CD14-positive monocyte (primary cell): ENCODE results near the gene YOD1. TPM values are rescaled to one million over a fixed set of nuclear protein-coding genes. Genes with fewer than 3 reads are reported as not detected.

Experiments used
- DNase-seq, 3 donors: peaks; one replicate each; pipeline ENCODE4 v3.0.0-alpha.2; 2011 to 2022
- H2AFZ ChIP-seq: 2 replicates; pipeline ENCODE4 v1.6.0; 2012; ENCODE audit warnings: mild to moderate bottlenecking, low read depth, low read length, inconsistent platforms; ENCODE audit not compliant: insufficient read depth, poor library complexity, severe bottlenecking
- H3K27ac ChIP-seq, 2 donors: 1 replicate in 1 of 2; 2 replicates in 1 of 2; pipeline ENCODE4 v1.5.1; 2012 to 2013; ENCODE audit warnings: low read length in 2 of 2, control low read depth in 1 of 2, inconsistent platforms in 1 of 2, low read depth in 1 of 2, mild to moderate bottlenecking in 1 of 2
- H3K27me3 ChIP-seq, 2 donors: one replicate each; pipeline versions ENCODE4 v1.6.0 to v1.6.1; 2011 to 2013; ENCODE audit warnings: low read length in 2 of 2; ENCODE audit not compliant: control insufficient read depth in 2 of 2, insufficient read depth in 2 of 2
- H3K36me3 ChIP-seq, 2 donors: replicated peaks in 1 of 2; 1 replicate in 1 of 2; 2 replicates in 1 of 2; pipeline versions ENCODE4 v1.5.1 to v1.6.1; 2012 to 2013; ENCODE audit warnings: low read length in 2 of 2, control low read depth in 1 of 2, inconsistent platforms in 1 of 2, mild to moderate bottlenecking in 1 of 2; ENCODE audit not compliant: insufficient read depth in 2 of 2, control insufficient read depth in 1 of 2
- H3K4me1 ChIP-seq, 2 donors: 1 replicate in 1 of 2; 2 replicates in 1 of 2; pipeline versions ENCODE4 v1.5.1 to v1.6.1; 2012 to 2013; ENCODE audit warnings: low read length in 2 of 2, control low read depth in 1 of 2, inconsistent platforms in 1 of 2, mild to moderate bottlenecking in 1 of 2, moderate library complexity in 1 of 2; ENCODE audit not compliant: insufficient read depth in 2 of 2, control insufficient read depth in 1 of 2
- H3K4me2 ChIP-seq: replicated peaks from 2 replicates; pipeline ENCODE3; 2012; ENCODE audit warnings: low read length, moderate library complexity, mild to moderate bottlenecking; ENCODE audit not compliant: poor library complexity, severe bottlenecking; ENCODE audit errors: extremely low read depth
- H3K4me3 ChIP-seq, 3 experiments: fragments of 200-600 bp in 1 of 3; sonication (generic) in 1 of 3; replicated peaks in 1 of 3; 1 replicate in 2 of 3; 2 replicates in 1 of 3; pipeline ENCODE4 v1.5.1; 2011 to 2013; ENCODE audit warnings: low read length in 3 of 3, mild to moderate bottlenecking in 3 of 3, control low read depth in 2 of 3, low read depth in 2 of 3, inconsistent platforms in 1 of 3, moderate library complexity in 1 of 3
- H3K79me2 ChIP-seq: 2 replicates; pipeline ENCODE4 v1.6.0; 2012; ENCODE audit warnings: mild to moderate bottlenecking, control low read depth, inconsistent platforms, low read length, moderate library complexity; ENCODE audit not compliant: insufficient read depth
- H3K9ac ChIP-seq: 2 replicates; pipeline ENCODE4 v1.6.0; 2017; ENCODE audit warnings: low read length, mild to moderate bottlenecking; ENCODE audit not compliant: insufficient read depth, poor library complexity, severe bottlenecking
- H3K9me3 ChIP-seq, 2 donors: replicated peaks in 1 of 2; 1 replicate in 1 of 2; 2 replicates in 1 of 2; pipeline versions ENCODE4 v1.5.1 to v1.6.1; 2012 to 2013; ENCODE audit warnings: low read length in 2 of 2, control low read depth in 1 of 2; ENCODE audit not compliant: control insufficient read depth in 1 of 2, insufficient read depth in 1 of 2
- H4K20me1 ChIP-seq: 2 replicates; pipeline ENCODE4 v1.6.0; 2012; ENCODE audit warnings: mild to moderate bottlenecking, low read length, control low read depth, moderate library complexity; ENCODE audit not compliant: insufficient read depth
- H3K27ac Mint-ChIP-seq, 7 donors: one replicate each; pipeline ENCODE4 v1.8.0; 2020; ENCODE audit warnings: mild to moderate bottlenecking in 7 of 7, mixed read lengths in 7 of 7, moderate library complexity in 6 of 7, inconsistent platforms in 2 of 7
- H3K27me3 Mint-ChIP-seq, 3 donors: one replicate each; pipeline ENCODE4 v1.8.0; 2021 to 2022; ENCODE audit warnings: low read depth in 3 of 3, mild to moderate bottlenecking in 3 of 3, mixed read lengths in 3 of 3, moderate library complexity in 3 of 3, inconsistent platforms in 1 of 3
- H3K36me3 Mint-ChIP-seq, 2 donors: one replicate each; pipeline ENCODE4 v1.8.0; 2020; ENCODE audit warnings: mixed read lengths in 2 of 2, inconsistent platforms in 1 of 2, mild to moderate bottlenecking in 1 of 2
- H3K4me1 Mint-ChIP-seq: one replicate; pipeline ENCODE4 v1.8.0; 2020; ENCODE audit warnings: mild to moderate bottlenecking, mixed read lengths
- H3K4me3 Mint-ChIP-seq, 2 donors: one replicate each; pipeline ENCODE4 v1.8.0; 2020; ENCODE audit warnings: mild to moderate bottlenecking in 2 of 2, mixed read lengths in 2 of 2, moderate library complexity in 1 of 2
- H3K9me3 Mint-ChIP-seq, 7 donors: one replicate each; pipeline ENCODE4 v1.8.0; 2020 to 2022; ENCODE audit warnings: mixed read lengths in 7 of 7, mild to moderate bottlenecking in 6 of 7, moderate library complexity in 6 of 7, inconsistent platforms in 2 of 7
- CTCF ChIP-seq: fragments of 200-600 bp; IDR thresholded peaks from one replicate; pipeline ENCODE4 v1.8.0; 2022; ENCODE audit warnings: antibody characterized with exemption, mild to moderate bottlenecking
- WGBS: methylation state at CpG from one replicate; pipeline ENCODE4 v1.1.5; 2013; ENCODE audit warnings: missing lambda C conversion rate; ENCODE audit not compliant: insufficient coverage; 5-methylcytosine and 5-hydroxymethylcytosine counted together
- intact Hi-C, 2 donors: fragments of 100-400 bp; cut with micrococcal nuclease; formaldehyde crosslinking; loops; one replicate each; pipeline versions ENCODE4 v1.15.0 to v1.15.1; 2023
- polyA plus RNA-seq, 3 donors: library from polyadenylated mRNA; depleted of rRNA in 1 of 3; unstranded in 2 of 3; stranded (reverse) in 1 of 3; fragments of 300-500 nt in 2 of 3; fragments of >200 nt in 1 of 3; fragmentation: Illumina TruSeq in 2 of 3; gene quantifications; 1 replicate in 2 of 3; 2 replicates in 1 of 3; pipeline ENCODE4 v1.2.3, GENCODE V29; 2012 to 2021

Gene YOD1
- polyA plus RNA-seq, 3 donors: 1.6 to 8.2 (median 1.7) TPM

GRCh38 chr1:207009182-207009850, 41.7 kb downstream of the YOD1 start:
- Mint-ChIP-seq H3K36me3 (no peaks in the 10 kb centered on the region), H3K9me3 (peaks cover 0 to 3% (median 0%) of the 10 kb centered on the region in 7 donors), H3K27ac (peak overlapping the region in 1 of 7 donors; percentile 52), H3K4me3 (no peak overlapping the region), H3K27me3 (peaks cover 4 to 10% (median 4%) of the 10 kb centered on the region in 3 donors), H3K4me1 (peaks cover 2% of the 10 kb centered on the region)
- H3K4me3 ChIP-seq: no peak overlapping the region
- WGBS: 94% methylated on average over 10 of the region's 10 CpGs
- no peak for DNase-seq
- no peak for TF ChIP-seq CTCF
- H4K20me1 ChIP-seq: no peaks in the 10 kb centered on the region
- intact Hi-C loops: no loop called here
- no peaks in the 10 kb centered on the region for H3K36me3 ChIP-seq
- no peaks in the 10 kb centered on the region for H3K9me3 ChIP-seq
- H2AFZ ChIP-seq: no peak overlapping the region
- no peak overlapping the region for H3K4me2 ChIP-seq
- no peak overlapping the region for H3K27ac ChIP-seq
- no peaks in the 10 kb centered on the region for H3K4me1 ChIP-seq
- H3K27me3 ChIP-seq: no peaks in the 10 kb centered on the region
- no peak overlapping the region for H3K9ac ChIP-seq
- H3K79me2 ChIP-seq: no peaks in the 10 kb centered on the region

GRCh38 chr1:207007352-207008033, 43.5 kb downstream of the YOD1 start:
- Mint-ChIP-seq H3K4me1 (peaks cover 2% of the 10 kb centered on the region), H3K27ac (no peak overlapping the region), H3K27me3 (peaks cover 4 to 10% (median 4%) of the 10 kb centered on the region in 3 donors), H3K4me3 (no peak overlapping the region), H3K9me3 (peaks cover 0 to 3% (median 0%) of the 10 kb centered on the region in 7 donors), H3K36me3 (no peaks in the 10 kb centered on the region)
- H2AFZ ChIP-seq: no peak overlapping the region
- no peak overlapping the region for H3K27ac ChIP-seq
- no peak overlapping the region for H3K4me2 ChIP-seq
- intact Hi-C loops: no loop called here
- H3K9me3 ChIP-seq: no peaks in the 10 kb centered on the region
- H3K79me2 ChIP-seq: no peaks in the 10 kb centered on the region
- no peak overlapping the region for H3K4me3 ChIP-seq
- TF ChIP-seq CTCF: no peak
- 92% methylated on average over 2 of the region's 5 CpGs for WGBS
- no peak for DNase-seq
- H3K9ac ChIP-seq: no peak overlapping the region
- no peaks in the 10 kb centered on the region for H3K36me3 ChIP-seq
- no peaks in the 10 kb centered on the region for H3K4me1 ChIP-seq
- H4K20me1 ChIP-seq: no peaks in the 10 kb centered on the region
- no peaks in the 10 kb centered on the region for H3K27me3 ChIP-seq
